Right atrium auricular region (tissue), 2 donors: ENCODE results near the gene C12orf57. TPM values are rescaled to one million over a fixed set of nuclear protein-coding genes. Genes with fewer than 3 reads are reported as not detected.

Experiments used
- DNase-seq: peaks from one replicate; pipeline ENCODE4 v3.0.0-alpha.2; 2019; ENCODE audit warnings: low spot score
- H3K27ac ChIP-seq, 2 donors: fragments of 200-600 bp; sonication (generic); 1 replicate in 1 of 2; 2 replicates in 1 of 2; pipeline ENCODE4 v1.5.1; 2016 to 2019
- H3K27me3 ChIP-seq, 2 donors: fragments of 200-600 bp; sonication (generic); one replicate each; pipeline versions ENCODE4 v1.5.1 to v1.6.0; 2017 to 2019
- H3K36me3 ChIP-seq: fragments of 200-600 bp; sonication (generic); one replicate; pipeline ENCODE4 v1.5.1; 2016
- H3K4me1 ChIP-seq, 2 donors: fragments of 200-600 bp; sonication (generic); one replicate each; pipeline versions ENCODE4 v1.5.1 to v1.6.0; 2017 to 2019
- H3K4me3 ChIP-seq, 2 donors: fragments of 200-600 bp; sonication (generic); 1 replicate in 1 of 2; 2 replicates in 1 of 2; pipeline ENCODE4 v1.5.1; 2017 to 2019; ENCODE audit warnings: mild to moderate bottlenecking in 1 of 2, moderate library complexity in 1 of 2
- H3K9me3 ChIP-seq, 2 donors: fragments of 200-600 bp; sonication (generic); one replicate each; pipeline ENCODE4 v1.5.1; 2019
- CTCF ChIP-seq, 2 donors: fragments of 200-600 bp; sonication (generic); IDR thresholded peaks; one replicate each; pipeline ENCODE4 v1.5.1; 2019; ENCODE audit warnings: antibody characterized with exemption in 2 of 2
- total RNA-seq, 2 donors: library from RNA; depleted of rRNA; stranded (reverse); fragments of >200 nt; gene quantifications; one replicate each; pipeline ENCODE4 v1.1.0, GENCODE V29; 2016

C12orf57 gene
- total RNA-seq, 2 donors from 2014 or later: 398 to 533 TPM

- no peaks in the 10 kb centered on the region for H3K9me3 ChIP-seq
- H3K27me3 ChIP-seq: no peaks in the 10 kb centered on the region
- H3K27ac ChIP-seq: no peak overlapping the region
- no peak overlapping the region for H3K4me3 ChIP-seq
- peaks cover 4% of the 10 kb centered on the region for H3K36me3 ChIP-seq
- peaks cover 0 to 37% of the 10 kb centered on the region in 2 donors for H3K4me1 ChIP-seq
- no peak for DNase-seq
- TF ChIP-seq CTCF (IDR thresholded peaks at IDR 0.05): no peak
Observed at GRCh38 chr12:6921996-6922946, 21.6 kb upstream of the C12orf57 start.

GRCh38 chr12:6923003-6923732, 20.7 kb upstream of the C12orf57 start:
- no peak for DNase-seq

GRCh38 chr12:6923851-6924250, 20.0 kb upstream of the C12orf57 start:
- Histone ChIP-seq H3K27me3 (no peaks in the 10 kb centered on the region), H3K27ac (peak overlapping the region; percentile 99), H3K9me3 (no peaks in the 10 kb centered on the region), H3K36me3 (no peaks in the 10 kb centered on the region), H3K4me3 (no peak overlapping the region), H3K4me1 (peaks cover 0 to 38% of the 10 kb centered on the region in 2 donors)
- no peak for TF ChIP-seq CTCF (IDR thresholded peaks at IDR 0.05)
- DNase-seq: no peak

More at GRCh38 chr12:6923003-6923732, 20.7 kb upstream of the C12orf57 start:
- no peak overlapping the region for H3K27ac ChIP-seq
- peaks cover 0 to 38% of the 10 kb centered on the region in 2 donors for H3K4me1 ChIP-seq
- no peaks in the 10 kb centered on the region for H3K27me3 ChIP-seq
- TF ChIP-seq CTCF (IDR thresholded peaks at IDR 0.05): no peak
- no peaks in the 10 kb centered on the region for H3K36me3 ChIP-seq
- no peak overlapping the region for H3K4me3 ChIP-seq
- H3K9me3 ChIP-seq: no peaks in the 10 kb centered on the region

GRCh38 chr12:6925239-6925539, 18.6 kb upstream of the C12orf57 start:
- DNase-seq: no peak
- peaks cover 0 to 51% of the 10 kb centered on the region in 2 donors for H3K4me1 ChIP-seq

More at GRCh38 chr12:6925239-6925539, 18.6 kb upstream of the C12orf57 start:
- Histone ChIP-seq H3K36me3 (no peaks in the 10 kb centered on the region), H3K27ac (peak overlapping the region; percentile 99), H3K9me3 (no peaks in the 10 kb centered on the region), H3K27me3 (no peaks in the 10 kb centered on the region), H3K4me3 (no peak overlapping the region)
- no peak for TF ChIP-seq CTCF (IDR thresholded peaks at IDR 0.05)
